RPMI7951 (cell line): ENCODE measurements around the gene ROBO1. TPM values are rescaled to one million over a fixed set of nuclear protein-coding genes. Genes with fewer than 3 reads are reported as not detected.

ENCODE experiments used
- DNase-seq: peaks from one replicate; pipeline ENCODE4 v3.0.0-alpha.2; 2012; ENCODE audit warnings: low read depth
- total RNA-seq: library from RNA; depleted of rRNA; stranded (reverse); fragments of >200 nt; shearing (Covaris generic); gene quantifications from 2 replicates; pipeline ENCODE4 v1.2.3, GENCODE V29; 2014

Gene ROBO1
- total RNA-seq, 1 experiment from 2014 or later: 40.0 TPM

DNA sequence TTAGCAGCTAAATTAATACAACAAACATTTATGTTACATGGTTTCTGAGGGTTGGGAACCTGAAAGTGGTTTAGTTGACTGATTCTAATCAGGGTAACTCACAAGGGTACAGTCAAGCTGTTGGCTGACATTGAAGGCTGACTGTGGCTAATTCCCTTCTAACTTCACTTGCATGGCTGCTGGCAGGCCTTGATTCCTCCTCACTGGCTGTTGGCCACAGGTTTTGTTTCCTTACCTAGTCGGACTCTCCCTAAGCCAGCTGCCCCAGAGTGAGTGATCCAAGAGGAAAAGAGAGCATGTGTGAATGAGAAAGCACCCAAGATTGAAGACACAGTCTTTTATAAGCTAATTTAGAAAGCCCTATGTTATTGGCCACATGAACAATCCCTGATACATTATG, 700.1 kb downstream of the ROBO1 start:
- DNase-seq: no peak

- DNase-seq: no peak
These were observed 701.3 kb downstream of the ROBO1 start for GRCh38 chr3:79066481-79066880.

DNA sequence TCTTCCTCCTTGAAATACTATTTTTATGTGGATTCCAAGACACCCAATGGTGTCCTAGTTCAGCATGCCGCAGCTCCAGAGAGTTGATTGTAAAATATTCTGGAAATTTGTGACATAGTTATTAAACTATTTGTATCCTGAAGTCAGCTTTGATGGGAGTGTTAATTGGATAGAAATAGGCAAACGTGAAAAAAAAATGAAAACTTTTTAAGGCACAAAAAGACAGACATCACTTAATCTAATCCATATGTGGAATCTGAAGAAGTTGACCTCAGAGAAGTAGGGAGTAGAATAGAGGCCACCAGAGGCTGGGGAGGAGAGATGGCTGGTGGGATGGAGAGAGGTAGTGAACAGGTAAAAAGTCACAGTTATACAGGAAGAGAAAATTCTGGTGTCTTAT, 704.2 kb downstream of the ROBO1 start:
- no peak for DNase-seq

GRCh38 chr3:79057756-79058155, 710.0 kb downstream of the ROBO1 start:
- no peak for DNase-seq

DNA sequence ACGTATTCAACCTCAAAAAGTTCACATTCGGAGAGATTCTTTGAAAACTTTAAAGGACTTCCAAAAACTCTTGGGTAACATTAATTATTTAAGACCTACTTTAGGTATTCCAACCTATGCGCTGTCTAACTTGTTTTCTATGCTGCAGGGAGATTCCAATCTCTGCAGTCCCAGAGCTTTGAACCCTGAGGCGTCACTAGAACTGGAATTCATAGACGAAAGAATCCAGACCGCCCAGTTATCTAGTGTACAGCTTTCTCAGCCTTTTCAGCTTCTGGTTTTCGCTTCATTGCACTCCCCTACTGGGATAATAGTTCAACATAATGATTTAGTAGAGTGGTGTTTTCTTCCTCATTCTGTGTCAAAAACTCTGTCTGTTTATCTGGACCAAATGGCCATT, 711.3 kb downstream of the ROBO1 start:
- no peak for DNase-seq

DNA sequence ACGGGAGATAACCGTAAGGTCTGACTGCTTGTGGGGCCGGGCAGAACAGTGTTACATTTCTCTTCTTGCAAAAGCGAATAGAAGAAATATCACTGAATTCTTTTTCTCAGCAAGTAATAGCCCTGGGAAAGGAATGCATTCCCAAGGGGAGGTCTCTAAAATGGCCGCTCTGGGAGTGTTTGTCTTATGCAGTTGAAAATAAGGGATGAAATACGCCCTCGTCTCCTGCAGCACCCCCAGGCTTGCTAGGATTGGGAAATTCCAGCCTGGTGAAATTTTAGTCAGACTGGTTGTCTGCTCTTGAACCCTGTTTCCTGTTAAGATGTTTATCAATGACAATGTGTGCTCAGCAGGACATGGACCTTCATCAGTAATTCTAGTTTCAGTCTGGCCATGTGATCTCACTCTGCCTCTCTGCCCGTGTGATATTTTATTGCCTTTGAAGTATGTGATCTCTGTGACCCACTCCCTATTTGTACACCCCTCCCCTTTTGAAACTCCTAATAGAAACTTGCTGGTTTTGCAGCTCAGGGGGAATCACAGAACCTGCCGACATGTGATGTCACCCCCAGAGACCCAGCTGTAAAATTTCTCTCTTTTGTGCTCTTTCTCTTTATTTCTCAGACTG, 715.6 kb downstream of the ROBO1 start:
- no peak for DNase-seq

- no peak for DNase-seq
These were observed 720.2 kb downstream of the ROBO1 start for GRCh38 chr3:79047581-79047980.

DNA sequence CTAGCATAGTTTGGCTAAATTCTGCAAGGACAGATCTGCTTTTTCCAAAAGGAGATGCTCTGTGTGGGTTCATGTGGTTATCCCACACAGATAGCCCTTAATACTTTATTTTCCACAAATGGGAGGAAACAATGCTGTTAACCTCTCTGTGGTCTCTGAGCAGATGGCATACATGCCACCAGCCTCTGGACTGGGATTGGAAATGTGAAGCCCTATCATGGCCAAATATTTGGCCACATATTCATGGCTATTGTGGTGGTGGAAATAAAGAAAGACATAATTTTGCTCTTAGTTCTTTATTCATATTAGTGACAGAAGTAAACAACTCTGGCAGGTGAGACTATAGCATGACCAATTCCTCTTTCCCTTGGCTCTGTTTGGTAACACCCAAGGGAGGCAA, 726.2 kb downstream of the ROBO1 start:
- no peak for DNase-seq

DNA sequence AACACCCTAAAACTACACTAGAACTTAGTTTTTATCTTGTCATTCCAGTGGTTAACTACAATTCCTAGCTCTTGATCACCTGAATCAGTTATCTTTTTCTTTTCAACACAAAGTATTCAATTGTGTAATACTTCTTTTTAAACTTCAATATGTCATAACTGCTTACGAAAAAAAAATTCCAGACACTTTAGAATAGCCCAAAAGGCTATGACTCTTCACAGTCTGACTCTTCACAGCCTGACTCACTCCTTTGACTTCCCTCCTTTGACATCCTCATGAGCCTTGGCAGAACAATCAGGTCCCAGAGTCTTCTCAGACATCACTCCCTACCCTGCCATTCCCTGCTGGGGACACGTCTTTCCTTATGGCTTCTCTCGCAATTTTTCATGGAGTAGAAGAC, 727.1 kb downstream of the ROBO1 start:
- DNase-seq: peak; percentile 70

GRCh38 chr3:79040091-79040490, 727.7 kb downstream of the ROBO1 start:
- DNase-seq: no peak

- peak; percentile 17 for DNase-seq
These were observed 728.6 kb downstream of the ROBO1 start for GRCh38 chr3:79039192-79039591.

GRCh38 chr3:79038636-79039035, 729.2 kb downstream of the ROBO1 start:
- DNase-seq: no peak

DNA sequence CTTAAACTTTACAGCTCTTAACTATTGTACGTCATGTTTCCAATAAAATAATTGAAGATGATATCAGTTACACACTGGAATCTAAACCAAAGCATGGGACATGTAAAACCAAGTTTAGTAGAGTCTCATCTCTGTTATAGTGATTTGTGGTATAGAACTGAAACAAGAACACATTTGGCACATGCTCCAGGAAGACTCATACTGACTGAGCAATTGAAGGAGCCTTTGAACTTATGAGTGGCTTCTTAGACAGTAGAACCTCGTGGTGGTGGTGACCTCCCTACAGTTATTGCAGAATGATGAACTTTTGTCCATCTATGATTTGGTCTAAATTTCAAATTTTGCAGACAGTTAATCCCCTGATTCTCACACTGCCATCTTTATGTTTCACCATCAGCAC, 729.7 kb downstream of the ROBO1 start:
- no peak for DNase-seq

- DNase-seq: peak; percentile 66
These were observed 735.0 kb downstream of the ROBO1 start for GRCh38 chr3:79032686-79033318.

- no peak for DNase-seq
These were observed 737.6 kb downstream of the ROBO1 start for GRCh38 chr3:79030157-79030556.

- no peak for DNase-seq
These were observed 738.9 kb downstream of the ROBO1 start for GRCh38 chr3:79028916-79029315.

DNA sequence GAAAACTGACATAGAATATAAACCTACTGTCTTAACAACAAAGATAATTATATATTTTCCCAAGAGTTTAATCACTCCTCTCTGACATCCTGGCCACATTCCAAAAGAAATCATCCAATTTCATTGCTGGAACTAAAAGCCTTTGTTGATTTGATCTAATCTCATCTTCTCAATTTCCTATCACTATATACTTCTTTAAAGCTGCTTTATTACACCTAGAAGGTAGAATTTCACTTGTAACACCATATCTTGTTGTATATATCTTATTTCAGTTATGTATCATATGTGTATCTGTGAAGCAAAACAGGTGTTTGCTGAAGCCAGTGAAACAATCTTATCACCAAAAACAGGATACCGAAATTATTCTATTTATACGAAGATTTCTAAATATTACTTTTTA, 740.2 kb downstream of the ROBO1 start:
- DNase-seq: no peak

DNA sequence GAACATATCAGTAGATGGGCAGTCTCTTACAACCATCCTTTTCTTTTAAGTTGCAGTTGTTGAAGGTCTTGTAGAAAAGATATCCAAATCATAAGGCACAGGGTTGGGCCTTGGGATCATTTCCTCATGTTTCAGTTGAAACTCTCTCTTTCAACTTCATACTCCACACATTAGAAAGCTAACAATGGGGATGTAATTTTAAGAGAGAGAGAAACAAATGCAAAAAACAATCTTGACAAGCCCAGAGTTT, 747.9 kb downstream of the ROBO1 start:
- no peak for DNase-seq

GRCh38 chr3:79019137-79019923, 748.5 kb downstream of the ROBO1 start:
- DNase-seq: peak; percentile 95

GRCh38 chr3:79018671-79019136, 749.1 kb downstream of the ROBO1 start:
- DNase-seq: peak; percentile 74

GRCh38 chr3:79018265-79018664, 749.5 kb downstream of the ROBO1 start:
- no peak for DNase-seq

GRCh38 chr3:79016587-79017376, 751.0 kb downstream of the ROBO1 start:
- DNase-seq: peak; percentile 24
